Measurements from ENCODE around the gene DAPK3. TPM values are rescaled to one million over a fixed set of nuclear protein-coding genes. Genes with fewer than 3 reads are reported as not detected.
A peak's percentile ranks its signal among the peaks of the same experiment; 100 is the strongest.
"Not testable (repeated sequence)": the region's sequence is repeated elsewhere in the genome, so short reads cannot be mapped to it uniquely, and the experiment has no call there.

Gene DAPK3
- total RNA-seq, 2 donors from 2014 or later, result 64.5 to 94.9 TPM

GRCh38 chr19:4007836-4008539 is 37.1 kb upstream of the DAPK3 start:
- DNase-seq (ENCODE audit: low spot score), result no peak
- intact Hi-C loops (cut with DNase I), result no loop called here

- peak; percentile 98 for DNase-seq (ENCODE audit: low spot score)
- intact Hi-C loops (cut with DNase I), result no loop called here
Measured at GRCh38 chr19:4007021-4007835, 36.3 kb upstream of the DAPK3 start, which contains the start of gene PIAS4. Gene PIAS4, plus strand, starts transcription at chr19:4007736. Its CDS starts 25 bp downstream, at chr19:4007761.

GRCh38 chr19:4005436-4005835 is 34.5 kb upstream of the DAPK3 start:
- intact Hi-C loops (cut with DNase I); DNase-seq (ENCODE audit: low spot score): not testable (repeated sequence)

GRCh38 chr19:4000798-4001197 is 29.9 kb upstream of the DAPK3 start:
- DNase-seq (ENCODE audit: low spot score); intact Hi-C loops (cut with DNase I): not testable (repeated sequence)

- DNase-seq (ENCODE audit: low spot score); intact Hi-C loops (cut with DNase I): not testable (repeated sequence)
Measured at GRCh38 chr19:3998667-3999412, 27.9 kb upstream of the DAPK3 start.

GRCh38 chr19:3995607-3996006 is 24.7 kb upstream of the DAPK3 start:
- intact Hi-C loops (cut with DNase I), result no loop called here
- no peak for DNase-seq (ENCODE audit: low spot score)

GRCh38 chr19:3990815-3991117 is 19.9 kb upstream of the DAPK3 start:
- DNase-seq (ENCODE audit: low spot score), result no peak
- intact Hi-C loops (cut with DNase I), result no loop called here

- intact Hi-C loops (cut with DNase I), result loop anchor here (5.0 to 10.0 kb wide), 2 partner anchors 215 to 217 kb away; no protein-coding TSS in a partner anchor
- DNase-seq (ENCODE audit: low spot score), result peak; percentile 96
Measured at GRCh38 chr19:3987619-3988371, 16.9 kb upstream of the DAPK3 start.

GRCh38 chr19:3986260-3987041 is 15.6 kb upstream of the DAPK3 start:
- intact Hi-C loops (cut with DNase I), result loop anchor here (5.0 to 10.0 kb wide), 2 partner anchors 216 to 218 kb away; no protein-coding TSS in a partner anchor
- DNase-seq (ENCODE audit: low spot score), result no peak

GRCh38 chr19:3985643-3986259 is 14.9 kb upstream of the DAPK3 start:
- DNase-seq (ENCODE audit: low spot score), result no peak
- intact Hi-C loops (cut with DNase I), result loop anchor here (5.0 to 10.0 kb wide), 2 partner anchors 217 to 219 kb away; no protein-coding TSS in a partner anchor

- intact Hi-C loops (cut with DNase I), result loop anchor here (5.0 to 10.0 kb wide), 2 partner anchors 217 to 220 kb away; no protein-coding TSS in a partner anchor
- DNase-seq (ENCODE audit: low spot score), result peak; percentile 97
Measured at GRCh38 chr19:3984908-3985642, 14.2 kb upstream of the DAPK3 start, which contains the start of gene EEF2. Gene EEF2, minus strand, starts transcription at chr19:3985463. Its CDS starts 83 bp downstream, at chr19:3985380.

- no peak for DNase-seq (ENCODE audit: low spot score)
- intact Hi-C loops (cut with DNase I), result loop anchor here in 1 of 2 donors (10.0 kb wide), 1 partner anchor 220 kb away; no protein-coding TSS in a partner anchor
Measured at GRCh38 chr19:3984584-3984907, 13.6 kb upstream of the DAPK3 start.

- no peak for DNase-seq (ENCODE audit: low spot score)
- intact Hi-C loops (cut with DNase I), result loop anchor here in 1 of 2 donors (10.0 kb wide), 1 partner anchor 221 kb away; no protein-coding TSS in a partner anchor
Measured at GRCh38 chr19:3983936-3984583, 13.2 kb upstream of the DAPK3 start.

- no peak for DNase-seq (ENCODE audit: low spot score)
- intact Hi-C loops (cut with DNase I), result loop anchor here in 1 of 2 donors (10.0 kb wide), 1 partner anchor 221 kb away; no protein-coding TSS in a partner anchor
Measured at GRCh38 chr19:3983542-3983914, 12.6 kb upstream of the DAPK3 start.

GRCh38 chr19:3982701-3983541 is 12.0 kb upstream of the DAPK3 start:
- no peak for DNase-seq (ENCODE audit: low spot score)
- intact Hi-C loops (cut with DNase I), result loop anchor here in 1 of 2 donors (10.0 kb wide), 1 partner anchor 222 kb away; no protein-coding TSS in a partner anchor
